GM10847 (cell line): ENCODE results near the gene MMS19.
A peak's percentile ranks its signal among the peaks of the same experiment; 100 is the strongest.

Experiments used
- POLR2A ChIP-seq: IDR thresholded peaks from 2 replicates; pipeline ENCODE4 v1.6.1; 2011; ENCODE audit not compliant: insufficient read length; ENCODE audit errors: extremely low read depth

The MMS19 gene

DNA sequence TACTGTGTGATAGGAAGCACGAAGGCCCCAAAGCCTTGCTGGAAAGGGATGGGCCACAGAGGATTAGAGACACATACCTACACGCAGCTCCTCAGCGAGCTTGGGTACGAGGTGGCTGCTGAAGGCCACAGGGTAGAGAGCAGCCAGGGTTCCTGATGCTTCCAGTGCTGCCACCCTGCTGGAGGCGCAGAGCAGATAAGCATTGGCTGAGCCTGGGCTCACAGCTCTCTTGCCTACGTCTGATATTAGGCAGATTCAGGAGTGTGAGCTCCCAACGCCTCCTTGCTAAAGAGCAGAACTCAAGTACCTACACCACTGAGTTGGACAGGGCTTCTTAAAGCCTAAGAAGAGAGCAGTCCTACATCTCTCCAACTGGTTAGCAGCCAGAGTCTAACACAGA is 32.2 kb downstream of the MMS19 start:
- TF ChIP-seq POLR2A = no peak

GRCh38 chr10:97464226-97464625 is 34.0 kb downstream of the MMS19 start:
- TF ChIP-seq POLR2A = no peak

- no peak for TF ChIP-seq POLR2A
Measured at GRCh38 chr10:97463363-97464132, 34.7 kb downstream of the MMS19 start.

GRCh38 chr10:97462309-97462708 is 35.9 kb downstream of the MMS19 start:
- no peak for TF ChIP-seq POLR2A

DNA sequence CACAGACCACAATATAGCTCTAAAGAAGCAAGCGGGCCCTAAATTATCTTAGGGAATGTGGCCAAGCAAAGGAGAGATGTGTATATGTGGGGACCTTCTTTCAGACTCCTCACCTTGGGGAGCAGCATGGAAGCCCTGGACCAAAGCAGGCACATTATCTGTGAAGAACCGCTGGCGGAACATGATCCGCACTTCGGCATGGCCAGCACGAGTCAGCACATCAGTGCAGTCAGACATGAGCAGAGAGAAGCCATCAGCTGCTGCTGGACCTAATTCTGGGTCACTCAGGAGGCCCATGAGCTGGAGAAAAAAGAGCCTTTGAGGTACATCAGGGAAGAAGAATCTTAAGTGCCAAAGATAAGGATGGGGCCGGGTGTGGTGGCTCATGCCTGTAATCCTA is 38.3 kb downstream of the MMS19 start:
- TF ChIP-seq POLR2A = no peak

DNA sequence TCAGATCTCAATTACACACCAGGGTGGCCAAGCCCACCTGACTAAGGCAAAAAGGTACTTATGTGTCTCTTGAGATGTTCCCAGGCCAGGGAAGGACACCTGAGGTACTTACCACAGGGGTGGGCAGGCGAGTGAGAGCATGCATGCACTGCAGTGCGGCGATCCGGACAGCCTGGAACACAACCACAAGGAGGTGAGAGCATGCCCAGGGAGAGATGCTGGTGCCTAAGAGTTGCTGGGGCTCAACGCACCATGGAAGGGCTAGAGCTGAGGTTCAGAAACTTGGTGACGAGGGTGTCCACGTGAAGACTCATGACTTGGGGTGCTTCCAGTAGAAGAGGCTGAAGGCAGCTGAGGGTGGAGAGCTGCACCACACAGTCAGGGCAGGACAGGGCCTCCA is 39.1 kb downstream of the MMS19 start:
- TF ChIP-seq POLR2A = no peak

GRCh38 chr10:97456686-97457065 is 41.5 kb downstream of the MMS19 start:
- TF ChIP-seq POLR2A = no peak

GRCh38 chr10:97456034-97456685 is 42.1 kb downstream of the MMS19 start:
- TF ChIP-seq POLR2A = no peak

DNA sequence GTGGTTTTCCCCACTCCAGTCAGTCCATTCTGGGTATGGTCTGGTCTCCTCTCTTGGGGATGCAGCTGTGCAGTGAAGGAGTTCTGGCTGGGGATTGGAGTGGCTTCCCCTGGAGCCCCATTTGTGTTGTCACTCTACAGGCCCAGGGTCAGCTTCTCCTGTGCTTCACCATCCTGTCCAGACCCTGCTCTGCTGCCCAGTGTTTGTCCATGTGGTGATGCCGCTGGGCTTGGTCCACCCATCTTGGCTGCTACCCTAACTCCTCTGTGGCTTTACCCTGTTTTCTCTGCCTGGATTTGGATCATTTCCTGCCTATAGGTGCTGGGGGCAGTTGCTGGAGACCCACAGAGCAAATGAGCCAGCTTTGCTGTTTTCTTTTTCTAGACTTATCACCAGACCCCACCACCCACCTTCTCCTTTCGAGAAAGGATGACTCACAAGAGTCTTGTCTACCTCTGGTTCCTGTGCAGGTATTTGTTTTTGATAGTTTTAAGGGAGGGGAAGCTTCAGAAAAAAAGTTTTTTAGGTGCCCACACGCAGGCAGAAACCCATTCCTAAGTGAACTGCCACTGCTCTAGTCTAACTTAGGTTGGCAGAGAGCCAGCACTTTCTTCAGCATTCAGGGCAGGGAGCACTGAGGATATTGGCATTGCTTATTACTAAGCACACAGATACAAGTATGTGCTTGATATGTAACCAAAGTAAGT is 43.7 kb downstream of the MMS19 start:
- no peak for TF ChIP-seq POLR2A

GRCh38 chr10:97452352-97452751 is 45.9 kb downstream of the MMS19 start:
- no peak for TF ChIP-seq POLR2A

GRCh38 chr10:97451605-97452004 is 46.6 kb downstream of the MMS19 start:
- no peak for TF ChIP-seq POLR2A

- TF ChIP-seq POLR2A = no peak
Measured at GRCh38 chr10:97450828-97451227, 47.4 kb downstream of the MMS19 start.

GRCh38 chr10:97445722-97446639 is 52.2 kb downstream of the MMS19 start, which contains the start of the genes EXOSC1 and ZDHHC16:
Gene EXOSC1, minus strand, starts transcription at chr10:97446006. Its CDS starts 21 bp downstream, at chr10:97445985.
Gene ZDHHC16, plus strand, starts transcription at chr10:97446175. Its CDS starts 5,501 bp downstream, at chr10:97451676.
- peak; percentile 82 for TF ChIP-seq POLR2A

GRCh38 chr10:97445357-97445721 is 52.9 kb downstream of the MMS19 start:
- no peak for TF ChIP-seq POLR2A

- no peak for TF ChIP-seq POLR2A
Measured at GRCh38 chr10:97444212-97444611, 54.0 kb downstream of the MMS19 start.
